Keratinocyte (primary cell): Measurements from ENCODE around the gene UBC. TPM values are rescaled to one million over a fixed set of nuclear protein-coding genes. Genes with fewer than 3 reads are reported as not detected.

Source experiments
- DNase-seq: peaks from one replicate; pipeline ENCODE4 v3.0.0-alpha.2; 2011; ENCODE audit warnings: low read depth, missing footprints, low spot score
- FAIRE-seq: peaks from 2 replicates; lab custom pipeline; 2011; peaks lifted over from hg19 to GRCh38; lab: Jason Lieb, UNC
- H2AFZ ChIP-seq: 2 replicates; pipeline ENCODE4 v1.6.0; 2012; ENCODE audit warnings: low read length, control low read depth, inconsistent platforms; ENCODE audit not compliant: control insufficient read depth
- H3K27ac ChIP-seq: 2 replicates; pipeline ENCODE4 v1.5.1; 2011; ENCODE audit warnings: low read length; ENCODE audit not compliant: control insufficient read depth, insufficient read depth
- H3K27me3 ChIP-seq: 3 replicates; pipeline ENCODE4 v1.6.0; 2011; ENCODE audit warnings: low read length; ENCODE audit not compliant: control insufficient read depth, insufficient read depth; ENCODE audit errors: extremely low read depth
- H3K36me3 ChIP-seq, 2 experiments: 2 replicates in 1 of 2; 3 replicates in 1 of 2; pipeline ENCODE4 v1.5.1; 2011; ENCODE audit warnings: low read length in 2 of 2, mild to moderate bottlenecking in 1 of 2; ENCODE audit not compliant: control insufficient read depth in 2 of 2, insufficient read depth in 2 of 2; ENCODE audit errors: extremely low read depth in 1 of 2
- H3K4me1 ChIP-seq: 3 replicates; pipeline ENCODE4 v1.5.1; 2011; ENCODE audit warnings: low read length; ENCODE audit not compliant: control insufficient read depth, insufficient read depth; ENCODE audit errors: extremely low read depth
- H3K4me2 ChIP-seq: 3 replicates; pipeline ENCODE4 v1.6.0; 2011; ENCODE audit warnings: low read depth, low read length; ENCODE audit not compliant: control insufficient read depth, insufficient read depth; ENCODE audit errors: extremely low read depth
- H3K4me3 ChIP-seq, 3 experiments: fragments of 200-600 bp in 1 of 3; sonication (generic) in 1 of 3; 2 replicates in 2 of 3; 3 replicates in 1 of 3; pipeline ENCODE4 v1.5.1; 2011 to 2016; ENCODE audit warnings: low read length in 3 of 3, mild to moderate bottlenecking in 3 of 3, control low read depth in 2 of 3, inconsistent platforms in 1 of 3, low read depth in 1 of 3, mixed read lengths in 1 of 3, mixed run types in 1 of 3, moderate library complexity in 1 of 3; ENCODE audit not compliant: control insufficient read depth in 2 of 3, insufficient read depth in 2 of 3; ENCODE audit errors: extremely low read depth in 1 of 3
- H3K79me2 ChIP-seq: 2 replicates; pipeline ENCODE4 v1.6.0; 2012; ENCODE audit warnings: low read length; ENCODE audit not compliant: control insufficient read depth, insufficient read depth
- H3K9ac ChIP-seq: 3 replicates; pipeline ENCODE4 v1.6.0; 2011; ENCODE audit warnings: low read length; ENCODE audit not compliant: control insufficient read depth, insufficient read depth; ENCODE audit errors: extremely low read depth
- H3K9me1 ChIP-seq: 3 replicates; pipeline ENCODE4 v1.6.0; 2011; ENCODE audit warnings: low read length; ENCODE audit not compliant: control insufficient read depth, insufficient read depth; ENCODE audit errors: extremely low read depth
- H3K9me3 ChIP-seq: 2 replicates; pipeline ENCODE4 v1.5.1; 2012; ENCODE audit warnings: low read depth, low read length; ENCODE audit not compliant: control insufficient read depth
- H4K20me1 ChIP-seq: 3 replicates; pipeline ENCODE4 v1.6.0; 2011; ENCODE audit warnings: low read length; ENCODE audit not compliant: control insufficient read depth, insufficient read depth; ENCODE audit errors: extremely low read depth
- EZH2 ChIP-seq: IDR thresholded peaks from one replicate; pipeline ENCODE4 v1.6.1; 2012; ENCODE audit warnings: inconsistent platforms, mild to moderate bottlenecking, low read length, moderate library complexity
- dilution Hi-C: fragments of 300-500 bp; cut with MboI; formaldehyde crosslinking; loops from one replicate; pipeline ENCODE4 v1.7.0; 2020; ENCODE audit warnings: low sequenced_read_pairs; ENCODE audit not compliant: extremely low pct_ligation_motif_present
- polyA plus RNA-seq, 5 experiments: library from polyadenylated mRNA; depleted of rRNA in 3 of 5; stranded (reverse) in 3 of 5; stranded (forward) in 1 of 5; unstranded in 1 of 5; fragments of >200 nt; gene quantifications; 1 replicate in 1 of 5; 2 replicates in 3 of 5; 3 replicates in 1 of 5; pipeline versions ENCODE4 v1.2.1 to v1.2.3, GENCODE V29; 2011 to 2012; ENCODE audit warnings: missing spikeins in 2 of 5, low read depth in 1 of 5, low replicate concordance in 1 of 5
- TF ChIP-seq, protein P1 (sequence below), 3 experiments: IDR thresholded peaks in 1 of 3; conservative IDR thresholded peaks in 1 of 3; optimal IDR thresholded peaks in 1 of 3; 2 replicates in 2 of 3; 3 replicates in 1 of 3; pipeline versions ENCODE3 to v1.5.1; 2011; ENCODE audit warnings: low read length in 3 of 3, mild to moderate bottlenecking in 3 of 3, moderate library complexity in 2 of 3, control low read depth in 1 of 3, inconsistent platforms in 1 of 3; ENCODE audit not compliant: insufficient read depth in 2 of 3; ENCODE audit errors: extremely low read depth in 1 of 3

UBC gene
- polyA plus RNA-seq, 1 donor (not counting 4 experiments of a cell fraction or from before 2014, with no cell fraction given) = 2,363 TPM

DNA sequence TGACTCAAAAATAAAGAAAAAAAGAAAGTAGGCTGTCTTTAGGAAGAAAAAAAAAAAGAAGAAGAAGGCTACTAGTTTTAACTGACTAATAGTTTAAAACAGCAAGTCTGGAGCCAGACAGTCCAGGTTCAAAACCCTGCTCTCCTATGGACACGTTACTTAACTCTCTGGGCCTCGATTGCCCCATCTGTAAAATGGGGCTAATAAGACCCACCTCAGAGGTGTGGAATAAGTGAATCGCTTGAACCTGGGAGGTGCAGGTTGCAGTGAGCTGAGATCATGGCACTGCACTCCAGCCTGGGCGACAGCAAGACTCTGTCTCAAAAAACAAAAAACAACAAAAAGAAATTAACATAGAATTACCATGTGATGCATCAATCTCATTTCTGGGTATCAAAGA, 40.3 kb downstream of the UBC start:
- H3K4me2 ChIP-seq = no peak overlapping the region
- TF ChIP-seq, protein P1, sequence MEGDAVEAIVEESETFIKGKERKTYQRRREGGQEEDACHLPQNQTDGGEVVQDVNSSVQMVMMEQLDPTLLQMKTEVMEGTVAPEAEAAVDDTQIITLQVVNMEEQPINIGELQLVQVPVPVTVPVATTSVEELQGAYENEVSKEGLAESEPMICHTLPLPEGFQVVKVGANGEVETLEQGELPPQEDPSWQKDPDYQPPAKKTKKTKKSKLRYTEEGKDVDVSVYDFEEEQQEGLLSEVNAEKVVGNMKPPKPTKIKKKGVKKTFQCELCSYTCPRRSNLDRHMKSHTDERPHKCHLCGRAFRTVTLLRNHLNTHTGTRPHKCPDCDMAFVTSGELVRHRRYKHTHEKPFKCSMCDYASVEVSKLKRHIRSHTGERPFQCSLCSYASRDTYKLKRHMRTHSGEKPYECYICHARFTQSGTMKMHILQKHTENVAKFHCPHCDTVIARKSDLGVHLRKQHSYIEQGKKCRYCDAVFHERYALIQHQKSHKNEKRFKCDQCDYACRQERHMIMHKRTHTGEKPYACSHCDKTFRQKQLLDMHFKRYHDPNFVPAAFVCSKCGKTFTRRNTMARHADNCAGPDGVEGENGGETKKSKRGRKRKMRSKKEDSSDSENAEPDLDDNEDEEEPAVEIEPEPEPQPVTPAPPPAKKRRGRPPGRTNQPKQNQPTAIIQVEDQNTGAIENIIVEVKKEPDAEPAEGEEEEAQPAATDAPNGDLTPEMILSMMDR (optimal IDR thresholded peaks at IDR 0.05 in 1 of 3, IDR thresholded peaks at IDR 0.05 in 1 of 3, conservative IDR thresholded peaks at IDR 0.05 in 1 of 3; ENCODE audit: extremely low read depth in 1 of 3, insufficient read depth in 2 of 3, low read length in 3 of 3) = no peak
- TF ChIP-seq EZH2 = no peak
- dilution Hi-C loops = no loop called here
- H3K79me2 ChIP-seq = no peaks in the 10 kb centered on the region
- H3K9me1 ChIP-seq = peaks cover 2% of the 10 kb centered on the region
- no peak overlapping the region for H3K27ac ChIP-seq
- no peak overlapping the region for H3K4me3 ChIP-seq
- H3K4me1 ChIP-seq = peaks cover 3% of the 10 kb centered on the region
- H3K9me3 ChIP-seq = no peaks in the 10 kb centered on the region
- no peak for DNase-seq
- H2AFZ ChIP-seq = no peak overlapping the region
- no peaks in the 10 kb centered on the region for H3K27me3 ChIP-seq
- no peak for FAIRE-seq
- H3K36me3 ChIP-seq = no peaks in the 10 kb centered on the region
- no peak overlapping the region for H3K9ac ChIP-seq
- H4K20me1 ChIP-seq = no peaks in the 10 kb centered on the region

DNA sequence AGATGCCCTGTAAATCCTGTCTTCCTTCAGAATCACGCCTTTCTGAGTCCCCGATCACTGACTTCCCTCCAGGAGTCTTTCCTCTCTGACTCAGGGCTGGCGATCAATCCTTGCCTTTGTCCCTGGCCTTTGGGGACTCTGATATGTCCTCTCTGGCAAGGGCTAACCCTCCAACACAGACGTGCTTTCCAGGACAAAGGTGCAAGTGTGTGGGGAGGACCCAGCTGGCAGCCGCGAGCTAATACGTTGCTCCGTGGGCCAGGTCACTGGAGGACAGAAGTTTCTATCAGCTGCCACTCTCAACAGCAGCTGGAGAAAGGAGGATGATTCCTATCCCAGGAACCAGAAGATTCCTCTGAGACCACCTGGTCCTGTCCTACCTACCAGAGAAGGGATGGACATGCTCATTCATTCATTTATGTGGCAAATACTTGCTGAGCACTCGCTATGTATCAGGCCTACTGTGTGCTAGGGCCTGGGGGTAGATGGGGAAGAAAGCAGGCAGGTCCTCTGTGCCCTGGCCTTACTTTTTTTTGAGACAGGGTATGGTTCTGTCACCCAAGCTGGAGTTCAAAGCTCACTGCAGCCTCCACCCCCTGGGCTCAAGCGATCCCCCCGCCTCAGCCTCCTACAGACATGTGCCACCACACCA, 42.3 kb downstream of the UBC start:
- H3K27me3 ChIP-seq = no peaks in the 10 kb centered on the region
- FAIRE-seq = no peak
- dilution Hi-C loops = no loop called here

More for the DNA sequence above, 42.3 kb downstream of the UBC start:
- peaks cover 2% of the 10 kb centered on the region for H3K9me1 ChIP-seq
- H3K4me1 ChIP-seq = peaks cover 16% of the 10 kb centered on the region
- no peak for DNase-seq
- no peaks in the 10 kb centered on the region for H3K79me2 ChIP-seq
- TF ChIP-seq, protein P1 (optimal IDR thresholded peaks at IDR 0.05 in 1 of 3, IDR thresholded peaks at IDR 0.05 in 1 of 3, conservative IDR thresholded peaks at IDR 0.05 in 1 of 3; ENCODE audit: extremely low read depth in 1 of 3, insufficient read depth in 2 of 3, low read length in 3 of 3) = no peak
- TF ChIP-seq EZH2 = no peak
- no peak overlapping the region for H3K27ac ChIP-seq
- no peak overlapping the region for H2AFZ ChIP-seq
- no peaks in the 10 kb centered on the region for H3K9me3 ChIP-seq
- no peaks in the 10 kb centered on the region for H3K36me3 ChIP-seq
- no peak overlapping the region for H3K4me3 ChIP-seq
- H3K4me2 ChIP-seq = no peak overlapping the region
- no peak overlapping the region for H3K9ac ChIP-seq
- H4K20me1 ChIP-seq = no peaks in the 10 kb centered on the region
